Cortex of kidney (tissue), 1 donor: Measurements from ENCODE around the gene PLEKHS1.
"Not testable (repeated sequence)": the region's sequence is repeated elsewhere in the genome, so short reads cannot be mapped to it uniquely, and the experiment has no call there.

Source experiments
- DNase-seq: peaks from one replicate; lab custom pipeline; 2025; lab: John Stamatoyannopoulos, UW

The PLEKHS1 gene

DNA sequence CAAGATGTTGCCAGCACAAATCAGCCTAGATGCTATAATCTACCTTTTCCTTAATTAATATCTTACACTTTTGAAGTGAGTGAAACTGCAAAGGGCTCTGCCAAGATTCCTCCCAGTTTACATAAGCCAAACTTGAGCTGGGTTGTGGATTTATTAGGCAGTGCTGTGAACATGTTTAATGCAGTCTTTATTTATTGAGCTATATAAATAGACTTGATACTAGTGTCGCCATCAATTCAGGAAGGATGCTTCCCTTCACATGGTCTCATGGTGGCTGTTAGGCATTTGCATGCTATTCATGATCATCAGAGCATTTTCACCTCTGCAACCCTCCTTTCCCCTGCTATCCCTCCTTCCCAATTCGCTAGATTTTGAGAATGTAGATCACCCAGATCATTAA, 40.2 kb downstream of the PLEKHS1 start:
- no peak for DNase-seq

GRCh38 chr10:113801569-113801968, 50.1 kb downstream of the PLEKHS1 start:
- DNase-seq: no peak

DNA sequence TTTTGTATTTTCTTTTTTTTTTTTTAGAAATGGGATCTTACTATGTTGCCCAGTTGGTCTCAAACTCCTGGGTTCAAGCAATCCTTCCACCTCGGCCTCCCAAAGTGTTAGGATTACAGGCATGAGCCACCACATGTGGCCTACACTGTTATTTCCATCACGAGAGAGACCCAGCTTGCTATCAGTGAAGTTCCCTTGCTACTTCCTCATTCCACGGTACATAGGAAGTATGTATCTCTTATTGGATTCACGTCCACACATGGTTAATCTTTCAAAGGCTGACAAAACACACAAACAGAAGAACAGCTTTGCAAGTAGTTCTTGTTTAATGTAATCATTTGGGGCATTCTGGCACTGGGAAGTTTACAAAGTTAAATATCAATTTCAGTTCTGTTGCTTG, 51.5 kb downstream of the PLEKHS1 start:
- no peak for DNase-seq

- DNase-seq: no peak
These were observed 55.0 kb downstream of the PLEKHS1 start for GRCh38 chr10:113806503-113806902.

GRCh38 chr10:113808168-113808567, 56.7 kb downstream of the PLEKHS1 start:
- no peak for DNase-seq

- not testable (repeated sequence) for DNase-seq
These were observed 63.2 kb downstream of the PLEKHS1 start for GRCh38 chr10:113814700-113815099.

DNA sequence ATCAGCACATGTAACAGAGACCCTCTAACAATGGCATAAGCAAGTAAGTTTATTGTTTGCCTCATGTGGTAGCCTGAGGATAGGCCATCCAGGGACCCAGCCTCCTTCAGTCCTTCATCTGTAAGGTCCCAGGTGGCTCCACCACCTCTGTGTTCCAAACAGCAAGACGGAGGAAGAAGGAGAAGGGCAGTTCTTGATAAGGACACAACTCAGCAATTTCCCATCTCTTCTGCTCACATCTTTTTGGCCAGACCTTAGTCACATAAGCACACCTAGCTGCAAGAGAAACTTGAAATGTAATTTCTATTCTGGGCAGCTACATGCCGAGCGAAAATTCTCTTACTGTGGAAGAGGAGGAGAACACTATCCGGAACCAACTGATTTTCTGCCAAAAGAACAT, 68.5 kb downstream of the PLEKHS1 start:
- no peak for DNase-seq

DNA sequence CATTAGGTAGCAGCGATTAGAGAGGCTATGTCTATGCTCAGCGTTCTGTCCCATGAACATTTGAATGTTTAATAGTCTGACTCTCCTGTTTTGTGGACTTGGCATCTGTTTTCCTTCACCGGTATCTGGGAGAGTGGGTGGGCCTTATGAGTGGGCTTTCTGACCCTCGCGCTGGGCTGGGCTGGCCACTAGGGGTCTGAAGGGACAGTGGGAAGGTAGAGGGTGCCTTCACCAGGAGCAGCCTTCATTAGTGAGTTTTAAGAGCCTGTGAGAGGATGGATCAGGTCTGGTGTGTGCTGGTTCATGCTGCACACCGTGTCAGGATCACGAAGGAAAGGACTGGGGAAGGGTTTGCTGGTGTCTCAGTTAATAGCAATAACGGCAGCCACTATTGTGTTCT, 69.0 kb downstream of the PLEKHS1 start:
- no peak for DNase-seq

GRCh38 chr10:113821306-113821705, 69.8 kb downstream of the PLEKHS1 start:
- DNase-seq: not testable (repeated sequence)

- no peak for DNase-seq
These were observed 70.7 kb downstream of the PLEKHS1 start for GRCh38 chr10:113822174-113822573.

GRCh38 chr10:113823389-113823788, 71.9 kb downstream of the PLEKHS1 start:
- DNase-seq: no peak

DNA sequence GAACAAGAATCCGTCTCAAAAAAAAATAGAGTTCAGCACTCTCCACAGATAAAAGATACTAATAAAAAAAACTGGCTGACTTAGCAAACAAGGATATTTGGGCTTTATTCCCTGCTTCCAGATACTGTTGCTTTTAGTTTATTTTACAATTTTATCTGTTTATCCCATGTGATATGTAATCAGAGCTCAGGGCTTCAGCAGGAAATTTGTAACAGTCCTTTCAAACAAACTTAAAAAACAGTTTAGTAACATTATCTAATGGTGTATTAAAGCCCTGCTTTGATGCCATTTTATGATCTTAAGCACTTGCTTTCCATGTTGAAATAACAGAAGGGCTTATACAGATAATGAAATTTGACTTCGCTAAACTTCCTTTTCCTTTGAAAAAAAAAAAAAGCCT, 74.3 kb downstream of the PLEKHS1 start:
- no peak for DNase-seq

- DNase-seq: not testable (repeated sequence)
These were observed 77.1 kb downstream of the PLEKHS1 start for GRCh38 chr10:113828567-113828966.
